NCI-H345 (cell line): ENCODE measurements around the gene MICOS13.
A peak's percentile ranks its signal among the peaks of the same experiment; 100 is the strongest.

ENCODE experiments used
- DNase-seq: peaks from one replicate; lab custom pipeline; 2025; lab: John Stamatoyannopoulos, UW

The MICOS13 gene

DNA sequence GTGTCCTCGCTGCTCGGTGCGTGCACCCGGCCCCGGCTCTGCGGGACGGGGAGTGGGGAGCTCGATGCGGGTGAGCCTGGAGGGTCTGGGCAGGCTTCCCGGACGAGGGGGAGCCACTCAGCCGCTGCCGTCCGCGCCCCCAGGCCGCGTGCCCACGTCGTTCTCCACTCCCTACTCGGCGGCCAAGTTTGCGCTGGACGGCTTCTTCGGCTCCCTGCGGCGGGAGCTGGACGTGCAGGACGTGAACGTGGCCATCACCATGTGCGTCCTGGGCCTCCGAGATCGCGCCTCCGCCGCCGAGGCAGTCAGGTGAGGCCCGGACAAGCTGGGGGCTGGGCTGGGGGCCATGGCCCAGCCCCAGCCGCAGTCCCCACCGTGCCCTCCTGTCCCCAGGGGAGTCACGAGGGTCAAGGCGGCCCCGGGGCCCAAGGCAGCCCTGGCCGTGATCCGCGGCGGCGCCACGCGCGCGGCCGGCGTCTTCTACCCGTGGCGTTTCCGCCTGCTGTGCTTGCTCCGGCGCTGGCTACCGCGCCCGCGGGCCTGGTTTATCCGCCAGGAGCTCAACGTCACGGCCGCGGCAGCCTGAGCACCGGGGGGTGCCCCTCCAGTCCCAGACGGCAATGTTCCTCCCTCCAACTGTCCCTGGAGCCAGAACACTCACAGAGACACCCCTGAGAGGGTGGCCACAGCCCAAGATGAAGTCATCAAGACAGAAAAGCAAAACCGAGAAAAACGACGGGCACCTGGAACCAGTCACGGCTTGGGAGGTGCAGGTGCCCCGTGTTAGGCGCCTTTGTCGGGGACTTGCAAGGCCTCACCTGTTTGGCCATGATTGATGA lies 7.3 kb upstream of the MICOS13 start:
- no peak for DNase-seq

DNA sequence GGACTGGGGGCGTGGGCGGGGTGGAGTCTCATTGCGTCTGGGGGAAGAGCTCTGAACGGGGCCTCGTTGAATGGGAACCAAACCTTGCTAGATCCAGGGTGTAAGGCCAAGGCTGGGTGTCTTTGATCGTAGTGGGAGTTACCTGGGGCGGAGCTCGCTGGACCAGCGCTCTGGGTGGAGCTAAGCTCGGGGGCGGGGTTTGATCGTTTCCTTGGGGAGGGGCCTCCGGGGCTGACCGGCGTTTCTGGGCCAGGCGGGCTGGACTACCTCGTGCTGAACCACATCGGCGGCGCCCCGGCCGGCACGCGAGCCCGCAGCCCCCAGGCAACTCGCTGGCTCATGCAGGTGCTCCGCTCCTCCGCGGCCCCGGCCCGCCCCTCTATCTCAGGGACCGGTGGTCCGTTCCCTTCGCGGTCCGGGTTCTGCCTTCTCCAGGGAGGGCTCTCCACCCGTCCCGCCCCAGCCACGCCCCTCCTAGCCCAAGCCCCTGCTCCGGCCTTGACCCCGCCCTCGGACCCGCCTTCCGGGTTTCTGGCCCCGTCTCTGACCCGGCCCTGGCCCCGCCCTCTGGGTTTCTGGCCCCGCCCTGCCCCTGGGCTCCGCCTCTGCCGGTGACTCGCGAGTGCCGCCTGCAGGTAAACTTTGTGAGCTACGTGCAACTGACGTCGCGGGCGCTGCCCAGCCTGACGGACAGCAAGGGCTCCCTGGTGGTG lies 6.5 kb upstream of the MICOS13 start:
- peak; percentile 96 for DNase-seq

DNA sequence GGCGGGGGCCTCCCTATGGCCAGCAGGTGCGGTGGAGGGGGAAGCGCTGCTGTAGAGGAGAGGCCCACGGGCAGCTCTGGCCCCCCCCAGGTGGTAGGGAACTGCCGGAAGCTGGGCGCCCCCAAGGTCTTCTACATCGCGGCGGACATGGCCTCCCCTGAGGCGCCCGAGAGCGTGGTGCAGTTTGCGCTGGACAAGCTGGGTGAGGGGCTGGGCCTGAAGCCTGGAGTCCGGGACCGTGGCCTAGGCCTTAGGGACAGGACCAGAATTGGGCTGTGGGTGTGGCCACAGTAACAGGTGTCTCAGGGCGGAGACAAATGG lies 6.0 kb upstream of the MICOS13 start:
- DNase-seq, result no peak

DNA sequence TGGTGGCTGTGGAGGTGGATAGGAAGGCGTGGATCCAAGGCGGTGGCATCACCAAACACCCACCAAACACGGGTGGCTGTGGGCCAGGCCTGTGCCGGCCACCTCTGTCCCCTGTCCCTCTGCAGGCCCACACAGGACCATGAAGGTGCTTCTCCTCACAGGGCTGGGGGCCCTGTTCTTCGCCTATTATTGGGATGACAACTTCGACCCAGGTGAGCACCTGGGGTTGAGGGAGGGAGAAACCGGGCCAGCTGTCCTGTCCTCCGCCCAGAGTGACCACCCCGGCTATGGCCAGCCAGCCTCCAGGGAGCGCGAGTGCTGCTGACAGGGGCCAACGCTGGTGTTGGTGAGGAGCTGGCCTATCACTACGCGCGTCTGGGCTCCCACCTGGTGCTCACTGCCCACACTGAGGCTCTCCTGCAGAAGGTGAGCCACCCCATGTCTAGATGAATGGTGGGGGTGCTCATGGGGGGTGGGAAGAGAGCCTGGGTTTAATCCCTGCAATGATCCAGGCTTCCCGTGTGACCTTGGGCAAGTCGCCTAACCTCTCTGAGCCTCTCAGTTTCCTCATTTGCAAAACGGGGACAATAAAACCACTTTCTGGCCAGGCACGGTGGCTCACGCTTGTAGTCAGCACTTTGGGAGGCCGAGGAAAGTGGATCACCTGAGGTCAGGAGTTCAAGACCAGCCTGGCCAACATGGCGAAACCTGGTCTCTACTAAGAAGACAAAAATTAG lies 4.5 kb upstream of the MICOS13 start:
- DNase-seq, result no peak

DNA sequence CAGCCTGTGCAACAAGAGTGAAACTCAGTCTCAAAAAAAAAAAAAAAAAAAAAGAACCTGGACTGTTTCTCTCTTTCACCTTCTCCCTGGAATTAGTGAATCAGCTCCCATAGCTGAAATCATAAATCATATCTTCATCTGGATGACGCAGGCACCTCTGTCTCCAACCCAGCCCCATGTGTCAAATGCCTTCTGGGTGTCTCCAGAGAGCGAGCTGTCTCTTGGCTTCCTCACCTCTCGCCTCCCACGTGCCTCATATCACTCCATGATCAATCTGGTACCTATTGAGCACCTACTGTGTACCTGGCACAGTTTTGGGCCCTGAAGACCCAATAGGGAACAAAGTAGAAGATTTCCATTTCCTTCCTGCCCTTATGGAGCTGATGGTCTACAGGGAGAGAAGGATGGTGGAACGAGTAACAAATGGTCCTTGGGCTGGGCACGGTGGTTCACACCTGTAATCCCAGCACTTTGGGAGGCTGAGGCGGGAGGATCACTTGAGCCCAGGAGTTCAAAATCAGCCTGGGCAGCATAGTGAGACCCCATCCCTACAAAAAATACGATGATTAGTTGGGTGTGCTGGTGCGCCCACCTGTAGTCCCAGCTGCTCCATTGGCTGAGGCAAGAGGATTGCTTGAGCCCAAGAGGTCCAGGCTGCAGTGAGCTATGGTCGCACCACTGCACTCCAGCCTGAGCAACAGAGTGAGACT lies 3.0 kb upstream of the MICOS13 start:
- no peak for DNase-seq

DNA sequence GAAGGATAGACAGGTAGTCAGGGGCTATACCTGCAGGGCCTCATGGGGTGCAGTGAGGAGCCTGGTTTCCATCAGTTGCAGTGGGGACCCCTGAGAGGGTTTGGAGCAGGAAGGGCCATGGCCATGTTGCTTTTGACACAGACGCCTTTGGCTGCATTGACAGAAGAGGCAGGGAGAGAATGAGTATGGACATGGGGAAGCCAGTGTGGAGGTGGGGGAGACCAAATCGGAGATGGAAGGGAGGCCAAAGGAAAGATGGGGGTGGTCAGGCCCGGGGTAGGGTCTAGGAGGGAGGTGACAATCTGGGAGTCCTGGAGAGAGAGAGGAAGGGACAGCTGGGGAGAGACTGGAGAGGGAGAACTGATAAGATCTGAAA lies 1.8 kb upstream of the MICOS13 start:
- no peak for DNase-seq

DNA sequence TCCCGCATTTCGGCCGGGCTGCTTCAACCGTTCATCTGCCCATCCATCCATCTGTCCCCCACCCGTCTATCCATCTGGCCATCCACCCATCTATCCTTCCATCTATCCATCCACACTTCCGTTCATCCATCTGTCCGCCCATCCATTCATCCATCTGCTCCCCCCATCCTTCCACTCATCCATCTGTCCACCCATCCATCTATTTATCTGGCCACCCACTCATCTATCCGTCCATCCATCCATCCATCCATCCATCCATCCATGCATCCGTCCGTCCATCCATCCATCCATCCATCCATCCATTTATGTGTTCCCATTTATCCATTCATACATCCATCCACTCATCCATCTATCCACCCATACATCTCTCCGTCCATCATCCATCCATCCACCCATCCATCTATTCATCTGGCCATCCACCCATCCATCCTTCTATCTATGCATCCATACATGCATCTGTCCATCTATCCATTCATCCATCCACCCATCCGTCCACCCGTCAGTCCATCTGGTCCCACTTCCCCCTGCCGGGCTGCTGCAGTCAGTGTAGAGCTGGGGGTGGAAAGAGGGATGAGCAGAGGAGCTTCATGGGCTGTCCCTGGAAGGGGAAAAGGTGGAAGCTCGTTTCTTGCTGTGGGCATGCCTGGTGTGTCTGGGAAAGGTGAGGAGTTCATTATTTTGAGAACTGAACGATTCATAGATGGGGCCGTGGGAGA lies 1.2 kb upstream of the MICOS13 start:
- no peak for DNase-seq

DNA sequence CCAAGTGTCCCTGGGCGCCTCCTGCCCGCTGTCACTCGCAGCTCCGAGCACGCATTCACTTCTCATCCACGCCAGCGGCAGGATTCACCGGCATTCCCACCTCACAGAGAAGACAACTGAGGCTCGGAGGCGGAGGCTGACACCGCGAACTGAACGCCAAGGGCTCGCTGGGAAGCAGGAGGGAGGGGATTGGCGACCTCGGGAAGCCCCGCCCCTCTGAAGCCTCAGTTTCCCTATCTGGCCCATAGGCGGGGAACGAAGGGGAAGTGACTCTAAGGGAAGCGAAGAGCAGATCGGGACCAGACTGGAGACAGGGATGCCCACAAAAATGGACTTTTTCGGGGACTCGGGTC lies 256 bp downstream of the MICOS13 start:
- no peak for DNase-seq

DNA sequence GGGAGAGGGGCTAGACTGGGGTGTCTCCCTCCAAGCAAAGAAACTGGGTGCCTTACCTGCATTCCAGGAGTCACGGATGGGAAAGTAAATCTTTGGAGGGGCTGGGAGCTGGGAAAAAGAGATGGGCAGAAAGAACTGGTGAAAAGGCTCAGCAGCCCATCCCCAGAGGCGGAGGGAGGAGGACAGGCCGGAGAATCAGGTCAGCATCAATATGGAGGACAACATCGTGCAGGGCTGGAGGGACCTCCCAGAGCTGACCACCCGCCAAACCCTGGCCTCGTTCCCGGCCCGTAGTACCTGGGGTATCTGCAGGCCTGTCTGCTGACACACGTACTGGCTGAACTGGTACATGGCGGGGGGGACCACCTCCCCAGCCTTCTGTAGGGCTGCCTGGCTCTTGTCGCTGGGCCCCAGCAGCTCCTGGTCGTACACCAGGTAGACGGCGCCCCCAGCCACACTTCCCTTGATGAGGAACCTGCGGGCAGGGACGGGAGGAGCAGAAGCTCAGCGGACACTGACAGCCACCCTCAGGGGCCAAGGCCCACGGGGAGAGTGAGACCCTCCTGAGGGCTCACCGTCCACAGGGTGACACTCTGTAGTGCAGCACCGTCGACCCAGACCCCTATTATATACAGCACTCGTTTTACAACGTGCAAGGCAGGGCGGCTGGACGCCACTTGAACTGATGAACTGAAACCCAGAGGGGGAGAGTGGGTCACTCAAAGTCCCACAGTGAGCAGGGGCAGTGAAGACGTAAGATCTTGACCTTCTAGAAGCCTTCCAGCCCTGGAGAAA lies 830 bp downstream of the MICOS13 start:
- DNase-seq, result no peak

DNA sequence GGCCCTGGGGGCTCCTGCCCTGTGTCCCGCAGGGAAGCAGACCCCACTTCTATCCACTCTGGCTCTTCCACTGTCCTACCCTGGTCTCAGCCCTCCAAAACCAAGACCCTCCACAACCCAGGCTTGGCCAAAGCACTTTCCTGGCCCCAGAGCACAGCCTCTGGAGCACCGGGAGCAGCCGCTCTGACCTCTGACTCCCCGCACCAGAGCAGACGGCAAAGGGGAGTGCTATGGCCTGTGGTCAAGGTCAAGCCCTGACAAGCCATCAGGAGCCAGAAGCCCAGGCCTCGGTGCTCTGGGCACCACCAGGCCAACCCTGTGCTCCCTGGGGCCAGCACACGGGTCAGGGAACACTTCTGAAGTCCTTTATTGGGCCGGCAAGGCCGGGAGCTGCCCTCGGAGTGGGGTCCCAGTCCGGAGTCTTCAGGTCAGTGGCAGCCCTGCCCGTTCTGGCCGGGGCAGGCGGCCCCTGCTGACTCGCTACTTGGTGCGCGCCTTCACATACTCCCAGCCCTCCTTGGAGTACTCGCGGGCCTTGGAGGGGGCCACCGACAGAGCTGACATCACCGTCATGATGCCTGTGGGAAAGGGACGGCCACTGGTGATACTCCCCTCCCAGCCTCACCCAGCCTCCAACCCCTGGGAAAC lies 2.1 kb downstream of the MICOS13 start:
- DNase-seq, result no peak

DNA sequence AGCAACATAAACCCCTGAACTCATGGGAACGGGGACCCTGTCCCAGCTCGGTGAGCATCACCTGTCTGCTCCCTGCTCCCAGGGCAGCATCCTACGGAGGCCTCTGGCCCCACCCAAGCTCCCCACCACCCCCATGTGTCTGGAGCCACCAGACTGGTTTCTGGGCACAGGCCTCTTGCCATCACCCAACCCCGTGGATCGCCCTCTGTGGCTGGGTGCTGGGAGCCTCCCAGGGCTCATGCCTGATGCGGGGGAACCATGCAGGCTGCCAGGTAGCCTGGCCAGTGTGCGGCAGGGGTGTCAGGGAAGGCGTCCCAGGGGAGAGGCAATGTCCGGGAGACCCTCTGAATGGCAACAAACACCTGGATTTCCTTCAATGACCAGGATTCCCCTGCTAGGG lies 2.7 kb downstream of the MICOS13 start:
- no peak for DNase-seq

DNA sequence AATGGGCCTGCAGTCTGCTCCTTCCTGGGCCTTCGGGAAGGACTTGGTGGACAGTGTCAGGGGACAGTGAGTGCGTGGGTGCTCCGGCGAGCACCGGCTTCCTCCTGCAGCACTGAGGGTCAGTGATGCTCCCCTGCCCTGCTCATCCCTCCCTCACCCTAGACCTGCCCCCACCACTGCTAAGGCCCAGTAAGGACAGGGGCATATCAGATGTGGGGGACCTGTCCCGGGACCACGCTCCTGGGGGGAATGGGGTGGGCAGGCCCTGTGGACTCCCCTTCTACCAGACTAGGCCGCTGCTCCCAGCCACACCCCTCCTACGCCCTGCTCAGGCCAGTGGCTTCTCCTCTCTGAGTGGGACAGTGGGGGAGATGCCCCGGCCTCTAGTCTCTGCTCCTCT lies 3.2 kb downstream of the MICOS13 start:
- no peak for DNase-seq

DNA sequence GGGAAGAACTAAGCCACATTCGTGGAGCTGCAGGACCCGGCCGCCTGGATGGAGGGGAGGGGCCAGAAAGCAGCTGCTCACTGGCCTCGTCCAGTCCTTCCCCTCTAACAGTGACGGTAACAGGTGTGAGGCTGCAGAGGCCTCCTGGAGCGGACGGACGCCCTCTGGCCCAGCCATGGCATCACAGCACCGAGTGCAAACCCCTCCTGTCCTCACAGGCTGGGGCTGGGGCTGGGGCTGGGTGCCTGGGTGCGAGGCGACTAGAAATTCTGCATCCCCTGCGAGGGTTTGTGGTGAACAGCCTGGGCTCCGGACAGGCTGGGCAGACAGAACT lies 3.6 kb downstream of the MICOS13 start:
- no peak for DNase-seq

DNA sequence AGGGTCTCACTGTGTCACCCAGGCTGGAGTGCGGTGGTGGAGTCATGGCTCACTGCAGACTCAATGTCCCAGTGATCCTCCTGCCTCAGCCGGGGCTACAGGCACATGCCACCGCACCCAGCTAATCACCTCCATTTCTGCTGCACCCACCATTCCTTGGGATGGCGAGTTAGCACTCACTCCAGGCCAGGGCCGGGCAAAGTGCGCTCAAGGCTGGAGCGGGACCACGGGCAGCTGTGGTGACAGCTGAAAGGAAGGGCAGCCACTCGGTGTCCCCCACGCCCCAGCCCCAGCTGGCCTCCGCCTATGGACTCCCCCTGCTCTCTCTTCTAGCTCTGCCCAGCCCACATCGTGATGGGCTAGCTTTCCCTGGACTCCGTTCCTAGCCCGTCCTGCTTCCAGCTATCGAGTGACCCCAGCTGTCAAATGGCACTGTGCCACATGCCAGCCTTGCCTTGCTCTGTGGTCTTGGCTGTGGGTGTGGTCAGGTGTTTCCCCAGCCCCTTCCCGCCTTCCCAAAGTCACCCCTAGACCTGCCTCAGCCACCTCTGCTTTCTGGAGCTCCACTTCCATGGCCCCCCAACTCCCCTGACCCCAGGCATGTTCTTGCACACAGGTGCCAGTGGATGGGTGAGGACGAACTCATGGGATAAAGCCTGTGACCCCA lies 4.1 kb downstream of the MICOS13 start:
- DNase-seq, result no peak

DNA sequence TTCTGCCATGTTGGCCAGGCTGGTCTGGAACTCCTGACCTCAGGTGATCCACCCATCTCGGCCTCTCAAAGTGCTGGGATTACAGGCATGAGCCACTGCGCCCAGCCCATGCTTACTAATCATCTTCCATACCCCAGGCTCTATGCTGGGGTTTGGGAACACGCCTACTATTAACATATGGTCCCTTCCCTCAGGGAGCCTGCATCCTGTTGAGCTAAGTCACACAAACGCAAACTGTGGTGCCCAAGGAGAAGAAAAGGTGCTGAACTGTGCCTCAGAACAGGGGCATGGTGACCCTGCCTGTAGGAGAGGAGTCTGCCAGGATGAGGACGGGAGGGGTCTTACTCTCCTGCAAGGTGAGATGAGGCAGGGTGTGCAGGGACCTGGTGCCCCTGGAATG lies 5.6 kb downstream of the MICOS13 start:
- no peak for DNase-seq

DNA sequence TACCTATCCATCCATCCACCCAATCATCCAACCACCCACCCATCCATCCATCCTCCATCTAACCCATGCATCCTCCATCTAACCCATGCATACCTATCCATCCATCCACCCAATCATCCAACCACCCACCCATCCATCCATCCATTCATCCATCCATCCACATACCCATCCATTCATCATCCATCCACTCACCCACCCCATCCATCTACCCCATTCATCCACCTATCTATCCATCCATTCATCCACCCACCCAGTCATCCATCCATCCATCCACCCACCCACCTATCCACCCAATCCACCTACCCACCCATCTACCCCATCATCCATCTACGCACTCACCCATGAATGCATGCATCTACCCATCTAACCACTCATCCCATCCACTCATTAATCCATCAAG lies 6.6 kb downstream of the MICOS13 start:
- DNase-seq, result no peak

DNA sequence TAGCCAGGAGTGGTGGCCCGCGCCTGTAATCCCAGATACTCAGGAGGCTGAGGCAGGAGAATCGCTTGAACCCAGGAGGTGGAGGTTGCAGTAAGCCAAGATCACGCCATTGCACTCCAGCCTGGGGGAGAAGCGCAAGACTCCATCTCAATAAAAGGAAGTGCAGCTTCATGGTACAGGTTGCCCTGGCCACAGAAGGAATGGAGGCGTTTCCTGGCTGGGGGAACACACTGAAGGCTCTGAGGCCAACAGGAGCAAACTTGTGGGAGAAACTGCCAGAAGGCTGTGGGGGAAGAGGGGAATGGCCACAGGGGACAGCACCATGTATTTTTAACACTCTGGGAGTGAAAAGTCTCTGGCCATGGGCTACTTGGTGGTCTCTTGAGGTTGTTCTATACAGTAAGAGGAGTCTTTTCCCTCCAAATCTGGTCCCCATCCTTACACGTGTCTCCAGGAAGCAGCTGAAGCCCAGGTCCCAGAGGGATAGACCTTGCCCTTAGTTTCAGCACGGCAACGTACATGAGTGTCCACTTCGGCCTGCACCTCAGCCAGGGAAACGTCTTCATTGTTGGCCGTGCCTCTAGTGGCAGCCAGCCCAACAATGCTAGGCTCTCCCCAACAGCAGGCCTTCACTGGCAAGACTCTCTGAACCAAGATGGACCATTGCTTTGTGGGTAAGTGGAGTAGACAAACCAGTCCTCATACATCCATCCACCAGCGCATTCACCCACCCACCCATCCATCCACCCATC lies 7.4 kb downstream of the MICOS13 start:
- DNase-seq, result no peak

DNA sequence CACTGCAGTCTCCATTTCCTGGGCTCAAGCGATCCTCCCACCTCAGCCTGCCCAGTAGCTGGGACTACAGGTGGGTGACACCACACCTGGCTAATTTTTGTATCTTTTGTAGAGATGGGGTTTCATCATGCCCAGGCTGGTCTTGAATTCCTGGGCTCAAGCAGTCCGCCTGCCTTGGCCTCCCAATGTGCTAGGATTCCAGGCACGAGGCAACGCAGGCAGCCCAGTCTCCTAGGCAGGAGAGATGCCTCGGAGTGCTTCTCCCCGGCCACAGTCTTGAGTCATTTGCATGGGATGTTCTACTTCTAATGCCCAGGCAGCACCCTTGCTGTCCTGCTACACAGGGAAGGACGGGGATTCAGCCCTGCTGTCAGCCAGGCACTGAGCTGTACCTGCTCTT lies 8.7 kb downstream of the MICOS13 start:
- no peak for DNase-seq

DNA sequence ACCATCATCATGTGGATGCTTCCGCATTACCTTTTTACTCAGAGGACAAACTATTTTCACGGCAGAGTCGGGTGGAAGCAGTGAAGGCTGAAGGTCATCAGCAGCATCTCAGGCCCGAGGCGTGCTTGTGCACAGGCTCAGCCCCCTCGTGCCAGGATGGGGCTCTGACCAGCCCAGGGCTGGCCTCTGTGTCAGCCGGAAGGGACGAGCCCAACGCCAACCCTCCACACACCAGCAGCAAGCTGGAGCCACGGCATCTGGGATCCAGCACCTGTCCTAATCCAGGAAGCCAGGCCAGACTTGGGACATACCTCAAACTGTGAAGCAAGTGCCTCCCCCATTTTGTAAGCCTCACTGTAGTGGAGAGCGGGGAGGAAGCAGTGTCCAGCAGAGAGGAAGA lies 11.1 kb downstream of the MICOS13 start:
- no peak for DNase-seq
